SK-N-SH (cell line): ENCODE measurements around the gene HTR3E. TPM values are rescaled to one million over a fixed set of nuclear protein-coding genes. Genes with fewer than 3 reads are reported as not detected.

Experiments used
- CTCF ChIA-PET: fragments of 300-600, 350-600 bp; formaldehyde crosslinking; extraction: SDS; loops from one replicate; lab custom pipeline; 2021; lab: Yijun Ruan, JAX
- POLR2A ChIA-PET: fragments of 350-600 bp; sonication (Branson Sonifier 250); formaldehyde crosslinking; extraction: SDS; loops from one replicate; lab custom pipeline; 2020; ENCODE audit warnings: antibody characterized with exemption, inconsistent platforms; lab: Yijun Ruan, JAX
- DNase-seq: peaks from one replicate; pipeline ENCODE4 v3.0.0; 2012
- H2AFZ ChIP-seq: fragments of 200-600 bp; sonication (generic); 2 replicates; pipeline ENCODE4 v1.8.1; 2016; ENCODE audit warnings: antibody characterized with exemption, mild to moderate bottlenecking, low read depth
- H3F3A ChIP-seq: fragments of 200-600 bp; sonication (generic); replicated peaks from 2 replicates; pipeline ENCODE3; 2016; ENCODE audit warnings: antibody characterized with exemption, mild to moderate bottlenecking; ENCODE audit not compliant: insufficient read depth
- H3K27ac ChIP-seq, 2 experiments: fragments of 200-500 bp in 1 of 2; fragments of 200-600 bp in 1 of 2; sonication (Bioruptor generic) in 1 of 2; sonication (generic), shearing (Covaris generic) in 1 of 2; 2 replicates each; pipeline versions ENCODE4 v1.5.1 to v1.6.1; 2014 to 2016; ENCODE audit warnings: low read depth in 2 of 2, inconsistent platforms in 1 of 2, low read length in 1 of 2, mild to moderate bottlenecking in 1 of 2, mixed read lengths in 1 of 2
- H3K27me3 ChIP-seq: fragments of 200-600 bp; sonication (generic), shearing (Covaris generic); 2 replicates; pipeline ENCODE4 v1.6.1; 2016; ENCODE audit warnings: mixed run types; ENCODE audit not compliant: insufficient read depth
- H3K36me3 ChIP-seq, 2 experiments: fragments of 200-500 bp in 1 of 2; fragments of 200-600 bp in 1 of 2; sonication (Bioruptor generic) in 1 of 2; sonication (generic) in 1 of 2; replicated peaks in 1 of 2; 2 replicates each; pipeline versions ENCODE3 to v1.5.1; 2014 to 2016; ENCODE audit warnings: low read length in 1 of 2, mild to moderate bottlenecking in 1 of 2; ENCODE audit not compliant: insufficient read depth in 2 of 2, control insufficient read depth in 1 of 2
- H3K4me1 ChIP-seq, 2 experiments: fragments of 200-500 bp in 1 of 2; fragments of 200-600 bp in 1 of 2; sonication (Bioruptor generic) in 1 of 2; sonication (generic), shearing (Covaris generic) in 1 of 2; 2 replicates each; pipeline versions ENCODE4 v1.5.1 to v1.6.1; 2014 to 2016; ENCODE audit warnings: low read depth in 1 of 2, low read length in 1 of 2, mixed run types in 1 of 2; ENCODE audit not compliant: insufficient read depth in 2 of 2, control insufficient read depth in 1 of 2
- H3K4me2 ChIP-seq: fragments of 200-600 bp; sonication (generic), shearing (Covaris generic); 2 replicates; pipeline ENCODE4 v1.6.1; 2017; ENCODE audit warnings: mixed run types
- H3K4me3 ChIP-seq, 2 experiments: fragments of 200-500 bp in 1 of 2; fragments of 200-600 bp in 1 of 2; sonication (Bioruptor generic) in 1 of 2; sonication (generic), shearing (Covaris generic) in 1 of 2; 2 replicates each; pipeline versions ENCODE4 v1.5.1 to v1.8.1; 2014 to 2016; ENCODE audit warnings: low read depth in 2 of 2, inconsistent platforms in 1 of 2, low read length in 1 of 2, mild to moderate bottlenecking in 1 of 2, mixed read lengths in 1 of 2, moderate library complexity in 1 of 2
- H3K79me2 ChIP-seq: fragments of 200-600 bp; sonication (generic); 2 replicates; pipeline ENCODE4 v1.8.1; 2017; ENCODE audit warnings: mild to moderate bottlenecking; ENCODE audit not compliant: insufficient read depth
- H3K9ac ChIP-seq: fragments of 200-600 bp; sonication (generic); 2 replicates; pipeline ENCODE4 v1.6.1; 2017; ENCODE audit warnings: mixed run types
- H3K9me2 ChIP-seq: fragments of 200-600 bp; sonication (generic); 2 replicates; pipeline ENCODE4 v1.6.1; 2017; ENCODE audit warnings: mixed run types
- H3K9me3 ChIP-seq: fragments of 200-600 bp; sonication (generic); 2 replicates; pipeline ENCODE4 v1.6.1; 2017; ENCODE audit warnings: mixed run types, mild to moderate bottlenecking, moderate library complexity
- H4K20me1 ChIP-seq: fragments of 200-600 bp; sonication (generic); 2 replicates; pipeline ENCODE4 v1.6.1; 2017; ENCODE audit warnings: mild to moderate bottlenecking, mixed run types; ENCODE audit not compliant: insufficient read depth
- CHD2 ChIP-seq: fragments of 150-350 bp; IDR thresholded peaks from 2 replicates; pipeline ENCODE4 v1.6.1; 2018; ENCODE audit warnings: low read length; ENCODE audit not compliant: partially characterized antibody
- ELF1 ChIP-seq: IDR thresholded peaks from 2 replicates; pipeline ENCODE4 v1.4.0; 2012
- EP300 ChIP-seq, 2 experiments: IDR thresholded peaks; 2 replicates each; pipeline versions ENCODE4 v1.4.0 to v1.6.1; 2012; ENCODE audit warnings: borderline replicate concordance in 1 of 2, low read depth in 1 of 2, low read length in 1 of 2
- FOSL2 ChIP-seq: IDR thresholded peaks from 2 replicates; pipeline ENCODE4 v1.4.0; 2012; ENCODE audit warnings: low read depth, mild to moderate bottlenecking, moderate library complexity, borderline replicate concordance
- FOXJ3 ChIP-seq: sonication (generic); formaldehyde crosslinking; IDR thresholded peaks from 2 replicates; pipeline ENCODE4 v1.5.1; 2020; ENCODE audit warnings: mild to moderate bottlenecking, missing genetic modification reagents
- MAX ChIP-seq: IDR thresholded peaks from 2 replicates; pipeline ENCODE4 v1.4.0; 2012; ENCODE audit warnings: low read depth
- MEF2A ChIP-seq: IDR thresholded peaks from 2 replicates; pipeline ENCODE4 v1.4.0; 2012; ENCODE audit warnings: low read depth, borderline replicate concordance
- MXI1 ChIP-seq: IDR thresholded peaks from 2 replicates; pipeline ENCODE4 v1.6.1; 2012; ENCODE audit warnings: mild to moderate bottlenecking, low read depth, low read length, improper control_type of control experiment
- NRF1 ChIP-seq: IDR thresholded peaks from 2 replicates; pipeline ENCODE4 v1.6.1; 2012; ENCODE audit warnings: low read depth, mild to moderate bottlenecking, low read length
- PBX3 ChIP-seq: IDR thresholded peaks from 2 replicates; pipeline ENCODE4; 2012
- POLR2AphosphoS5 ChIP-seq: IDR thresholded peaks from 2 replicates; pipeline ENCODE4 v1.6.1; 2012; ENCODE audit warnings: low read depth, low read length
- RCOR1 ChIP-seq: fragments of 150-350 bp; IDR thresholded peaks from 2 replicates; pipeline ENCODE4 v1.6.1; 2017; ENCODE audit warnings: antibody characterized with exemption, low read length
- REST ChIP-seq: IDR thresholded peaks from 2 replicates; pipeline ENCODE4 v1.6.1; 2012; ENCODE audit warnings: mild to moderate bottlenecking, low read depth, low read length, moderate library complexity
- RXRA ChIP-seq: IDR thresholded peaks from 2 replicates; pipeline ENCODE4 v1.4.0; 2012; ENCODE audit warnings: low read depth, mild to moderate bottlenecking, borderline replicate concordance
- TAF1 ChIP-seq: IDR thresholded peaks from 2 replicates; pipeline ENCODE4 v1.6.1; 2012; ENCODE audit warnings: low read depth, mild to moderate bottlenecking, low read length, moderate library complexity, borderline replicate concordance
- USF1 ChIP-seq: IDR thresholded peaks from 2 replicates; pipeline ENCODE4 v1.4.0; 2012; ENCODE audit warnings: low read depth, borderline replicate concordance
- YY1 ChIP-seq: IDR thresholded peaks from 2 replicates; pipeline ENCODE4 v1.4.0; 2012; ENCODE audit warnings: low read depth, mild to moderate bottlenecking
- ZBTB33 ChIP-seq: IDR thresholded peaks from 2 replicates; pipeline ENCODE4 v1.4.0; 2012; ENCODE audit warnings: low read depth, borderline replicate concordance
- WGBS: methylation state at CpG from one replicate; pipeline ENCODE4 v1.1.6; 2017; ENCODE audit warnings: low lambda C conversion rate; 5-methylcytosine and 5-hydroxymethylcytosine counted together
- polyA plus RNA-seq, 3 experiments: library from polyadenylated mRNA; depleted of rRNA; stranded (reverse); fragments of >200 nt; gene quantifications; 2 replicates each; pipeline ENCODE4 v1.2.3, GENCODE V29; 2012

Gene HTR3E
- polyA plus RNA-seq, 1 of the 3 experiments (the other 2 are of a cell fraction), result not detected

GRCh38 chr3:184078851-184079250 lies 18.0 kb upstream of the HTR3E start:
- POLR2A ChIA-PET, result no interaction called here

GRCh38 chr3:184081116-184081830 lies 15.6 kb upstream of the HTR3E start:
- Histone ChIP-seq H3K4me1 (no peaks in the 10 kb centered on the region), H3K9ac (no peak overlapping the region)
- TF ChIP-seq ELF1, result no peak
- no peak for TF ChIP-seq POLR2AphosphoS5
- TF ChIP-seq TAF1, result no peak
- no peak for TF ChIP-seq USF1
- TF ChIP-seq REST, result no peak
- no peak for TF ChIP-seq EP300 (IDR thresholded peaks at IDR 0.05; ENCODE audit: borderline replicate concordance in 1 of 2, low read depth in 1 of 2, low read length in 1 of 2)
- no peak for TF ChIP-seq ZBTB33
- TF ChIP-seq FOXJ3 (CRISPR knock-in tag), result no peak

More at GRCh38 chr3:184078851-184079250, 18.0 kb upstream of the HTR3E start:
- no peak for DNase-seq
- Histone ChIP-seq H3K79me2 (no peaks in the 10 kb centered on the region), H3K27me3 (no peaks in the 10 kb centered on the region), H3K4me3 (no peak overlapping the region), H3F3A (no peaks in the 10 kb centered on the region), H3K27ac (no peak overlapping the region), H3K36me3 (no peaks in the 10 kb centered on the region), H2AFZ (no peak overlapping the region), H3K9ac (no peak overlapping the region), H4K20me1 (no peaks in the 10 kb centered on the region), H3K9me2 (no peaks in the 10 kb centered on the region), H3K9me3 (no peaks in the 10 kb centered on the region), H3K4me2 (no peak overlapping the region), H3K4me1 (no peaks in the 10 kb centered on the region)
- 78% methylated on average over 3 of the region's 3 CpGs for WGBS
- CTCF ChIA-PET, result interaction anchor here (0.9 kb wide), 1 partner anchor 19 kb away, joined by 3 read pairs; no protein-coding TSS in a partner anchor
- no peak for TF ChIP-seq RXRA
- TF ChIP-seq USF1, result no peak
- no peak for TF ChIP-seq NRF1
- no peak for TF ChIP-seq MAX
- no peak for TF ChIP-seq FOSL2
- TF ChIP-seq CHD2, result no peak
- TF ChIP-seq PBX3, result no peak
- no peak for TF ChIP-seq RCOR1
- TF ChIP-seq MXI1, result no peak
- TF ChIP-seq YY1, result no peak
- no peak for TF ChIP-seq MEF2A

More at GRCh38 chr3:184081116-184081830, 15.6 kb upstream of the HTR3E start:
- 17% methylated on average over 1 of the region's 16 CpGs for WGBS
- Histone ChIP-seq H3K27me3 (no peaks in the 10 kb centered on the region), H3F3A (no peaks in the 10 kb centered on the region), H3K36me3 (no peaks in the 10 kb centered on the region), H3K4me2 (no peak overlapping the region), H2AFZ (no peak overlapping the region), H3K79me2 (no peaks in the 10 kb centered on the region), H3K4me3 (no peak overlapping the region), H3K9me2 (no peaks in the 10 kb centered on the region), H3K27ac (no peak overlapping the region), H3K9me3 (no peaks in the 10 kb centered on the region), H4K20me1 (no peaks in the 10 kb centered on the region)
- ChIA-PET POLR2A (no interaction called here), CTCF (no interaction called here)
- DNase-seq, result no peak
